H1 (cell line): ENCODE results near the gene CDK3. TPM values are rescaled to one million over a fixed set of nuclear protein-coding genes. Genes with fewer than 3 reads are reported as not detected.

Experiments
- CTCF ChIA-PET: fragments of 300-600 bp; sonication (Branson Sonifier 250); formaldehyde crosslinking; loops from one replicate; lab custom pipeline; 2021; ENCODE audit not compliant: partially characterized antibody; lab: Charles Lee
- POLR2A ChIA-PET: fragments of 300-600 bp; sonication (Branson Sonifier 250); formaldehyde crosslinking; loops from one replicate; lab custom pipeline; 2021; ENCODE audit warnings: inconsistent platforms; ENCODE audit not compliant: partially characterized antibody; lab: Charles Lee
- DNase-seq, 2 experiments: peaks; one replicate each; pipeline versions ENCODE4 v3.0.0 to v3.0.0-alpha.2; 2010 to 2022; ENCODE audit warnings: low spot score in 2 of 2, low read depth in 1 of 2, mixed read lengths in 1 of 2
- FAIRE-seq: peaks from 2 replicates; lab custom pipeline; 2011; peaks lifted over from hg19 to GRCh38; lab: Jason Lieb, UNC
- H2AFZ ChIP-seq: 2 replicates; pipeline ENCODE4 v1.8.1; 2012; ENCODE audit warnings: low read length, inconsistent platforms
- H2AK5ac ChIP-seq: 2 replicates; pipeline ENCODE4 v1.6.1; 2013; ENCODE audit warnings: low read depth, low read length
- H2BK120ac ChIP-seq: replicated peaks from 2 replicates; pipeline ENCODE3; 2013; ENCODE audit warnings: low read depth, low read length, inconsistent platforms
- H2BK12ac ChIP-seq: 2 replicates; pipeline ENCODE4 v1.6.1; 2013; ENCODE audit warnings: low read depth, low read length
- H2BK15ac ChIP-seq: 2 replicates; pipeline ENCODE4 v1.6.1; 2013; ENCODE audit warnings: low read length
- H2BK20ac ChIP-seq: 2 replicates; pipeline ENCODE4 v1.6.1; 2013; ENCODE audit warnings: low read length
- H2BK5ac ChIP-seq: 2 replicates; pipeline ENCODE4 v1.6.1; 2013; ENCODE audit warnings: low read depth, low read length
- H3K14ac ChIP-seq: 2 replicates; pipeline ENCODE4 v1.6.1; 2013; ENCODE audit warnings: inconsistent platforms; ENCODE audit not compliant: insufficient read length
- H3K18ac ChIP-seq: 2 replicates; pipeline ENCODE4 v1.6.1; 2013; ENCODE audit warnings: low read length; ENCODE audit errors: extremely low read depth
- H3K23ac ChIP-seq: 2 replicates; pipeline ENCODE4 v1.6.1; 2013; ENCODE audit warnings: inconsistent platforms; ENCODE audit not compliant: insufficient read length
- H3K23me2 ChIP-seq: 2 replicates; pipeline ENCODE4 v1.6.1; 2013; ENCODE audit warnings: low read depth, low read length
- H3K27ac ChIP-seq: 2 replicates; pipeline ENCODE4 v1.6.1; 2011; ENCODE audit warnings: low read depth, low read length, inconsistent platforms
- H3K27me3 ChIP-seq, 4 experiments: replicated peaks in 1 of 4; 1 replicate in 1 of 4; 2 replicates in 3 of 4; pipeline versions ENCODE4 v1.6.1 to v1.8.1; 2011 to 2013; ENCODE audit warnings: low read length in 3 of 4, mild to moderate bottlenecking in 3 of 4, inconsistent platforms in 2 of 4, mixed read lengths in 2 of 4, moderate library complexity in 1 of 4; ENCODE audit not compliant: control insufficient read depth in 3 of 4, insufficient read depth in 3 of 4; ENCODE audit errors: extremely low read depth in 1 of 4
- H3K36me3 ChIP-seq, 4 experiments: 2 replicates each; pipeline versions ENCODE4 v1.6.1 to v1.8.1; 2011 to 2013; ENCODE audit warnings: mild to moderate bottlenecking in 4 of 4, low read length in 3 of 4, moderate library complexity in 2 of 4, control low read depth in 1 of 4, inconsistent platforms in 1 of 4; ENCODE audit not compliant: insufficient read depth in 4 of 4, control insufficient read depth in 2 of 4
- H3K4ac ChIP-seq: replicated peaks from 2 replicates; pipeline ENCODE3; 2013; ENCODE audit warnings: low read length, low read depth, mixed read lengths, inconsistent platforms; ENCODE audit not compliant: insufficient read length
- H3K4me1 ChIP-seq, 4 experiments: replicated peaks in 1 of 4; 1 replicate in 1 of 4; 2 replicates in 3 of 4; pipeline versions ENCODE4 v1.6.1 to v1.8.1; 2011 to 2013; ENCODE audit warnings: low read length in 3 of 4, inconsistent platforms in 2 of 4, mixed read lengths in 1 of 4; ENCODE audit not compliant: insufficient read depth in 4 of 4, control insufficient read depth in 3 of 4
- H3K4me2 ChIP-seq, 2 experiments: 2 replicates each; pipeline versions ENCODE4 v1.6.1 to v1.8.1; 2011 to 2013; ENCODE audit warnings: low read depth in 2 of 2, low read length in 2 of 2, control low read depth in 1 of 2, inconsistent platforms in 1 of 2, mild to moderate bottlenecking in 1 of 2; ENCODE audit not compliant: insufficient read depth in 1 of 2
- H3K4me3 ChIP-seq, 4 experiments: fragments of 200-600, 300-600 bp in 1 of 4; sonication (generic), shearing (Covaris generic), sonication (Bioruptor Twin) in 1 of 4; 2 replicates each; pipeline versions ENCODE4 v1.5.1 to v1.8.1; 2011 to 2016; ENCODE audit warnings: low read length in 4 of 4, low read depth in 3 of 4, control low read depth in 2 of 4, inconsistent platforms in 2 of 4, mild to moderate bottlenecking in 2 of 4, mixed read lengths in 1 of 4, moderate library complexity in 1 of 4; ENCODE audit not compliant: insufficient read depth in 2 of 4; ENCODE audit errors: extremely low read depth in 1 of 4
- H3K56ac ChIP-seq: replicated peaks from 2 replicates; pipeline ENCODE3; 2013; ENCODE audit warnings: low read depth, mild to moderate bottlenecking, mixed read lengths, low read length, inconsistent platforms; ENCODE audit not compliant: insufficient read length
- H3K79me1 ChIP-seq: 2 replicates; pipeline ENCODE4 v1.6.1; 2013; ENCODE audit warnings: low read depth, low read length, control low read depth
- H3K79me2 ChIP-seq, 2 experiments: 2 replicates each; pipeline versions ENCODE4 v1.6.1 to v1.8.1; 2012 to 2013; ENCODE audit warnings: low read length in 2 of 2, mild to moderate bottlenecking in 2 of 2, inconsistent platforms in 1 of 2; ENCODE audit not compliant: insufficient read depth in 2 of 2, control insufficient read depth in 1 of 2
- H3K9ac ChIP-seq, 4 experiments: replicated peaks in 1 of 4; 1 replicate in 1 of 4; 2 replicates in 3 of 4; pipeline versions ENCODE4 v1.6.1 to v1.8.1; 2011 to 2013; ENCODE audit warnings: low read depth in 3 of 4, low read length in 3 of 4, control low read depth in 2 of 4, mild to moderate bottlenecking in 2 of 4, moderate library complexity in 2 of 4, inconsistent platforms in 1 of 4; ENCODE audit errors: extremely low read depth in 1 of 4
- H3K9me3 ChIP-seq, 2 experiments: 2 replicates each; pipeline versions ENCODE4 v1.6.1 to v1.8.1; 2012 to 2013; ENCODE audit warnings: mild to moderate bottlenecking in 2 of 2, moderate library complexity in 2 of 2, control low read depth in 1 of 2, inconsistent platforms in 1 of 2, low read depth in 1 of 2, low read length in 1 of 2, mixed read lengths in 1 of 2; ENCODE audit not compliant: insufficient read depth in 2 of 2
- H4K20me1 ChIP-seq, 2 experiments: replicated peaks in 1 of 2; 2 replicates each; pipeline versions ENCODE3 to v1.8.1; 2011 to 2013; ENCODE audit warnings: inconsistent platforms in 2 of 2, low read length in 2 of 2, mild to moderate bottlenecking in 1 of 2; ENCODE audit not compliant: insufficient read depth in 2 of 2, control insufficient read depth in 1 of 2
- H4K5ac ChIP-seq: 2 replicates; pipeline ENCODE4 v1.6.1; 2013; ENCODE audit warnings: low read length, low read depth, mixed read lengths, inconsistent platforms; ENCODE audit not compliant: insufficient read length
- H4K8ac ChIP-seq: 2 replicates; pipeline ENCODE4 v1.8.0; 2013; ENCODE audit warnings: mild to moderate bottlenecking, moderate library complexity, low read length, inconsistent platforms; ENCODE audit not compliant: insufficient read depth; ENCODE audit errors: extremely low read depth
- H4K91ac ChIP-seq: replicated peaks from 2 replicates; pipeline ENCODE3; 2013; ENCODE audit warnings: low read length, mixed read lengths, inconsistent platforms; ENCODE audit not compliant: insufficient read length
- CEBPB ChIP-seq: IDR thresholded peaks from 2 replicates; pipeline ENCODE4 v1.6.1; 2012; ENCODE audit warnings: low read depth, low read length
- CHD1 ChIP-seq: IDR thresholded peaks from 2 replicates; pipeline ENCODE4 v1.6.1; 2012; ENCODE audit warnings: low read depth, low read length, improper control_type of control experiment
- CHD2 ChIP-seq: IDR thresholded peaks from 2 replicates; pipeline ENCODE4 v1.6.1; 2012; ENCODE audit warnings: low read length, improper control_type of control experiment
- EGR1 ChIP-seq: IDR thresholded peaks from 2 replicates; pipeline ENCODE4 v1.6.1; 2011; ENCODE audit warnings: low read depth, low read length, borderline replicate concordance
- KDM1A ChIP-seq: fragments of 200-600, 300-600 bp; sonication (generic); IDR thresholded peaks from 2 replicates; pipeline ENCODE4 v1.7.1; 2016; ENCODE audit warnings: mild to moderate bottlenecking, low read length, borderline replicate concordance
- KDM4A ChIP-seq: IDR thresholded peaks from one replicate; pipeline ENCODE4 v1.7.1; 2012; ENCODE audit warnings: low read depth, mild to moderate bottlenecking, moderate library complexity, low read length, inconsistent platforms; ENCODE audit not compliant: severe bottlenecking
- PHF8 ChIP-seq: fragments of 200-600 bp; sonication (generic); conservative IDR thresholded peaks from 2 replicates; pipeline ENCODE4 v1.7.1; 2012; ENCODE audit warnings: low read depth, mild to moderate bottlenecking, inconsistent platforms, low read length, moderate library complexity
- POLR2A ChIP-seq, 2 experiments: IDR thresholded peaks; 1 replicate in 1 of 2; 2 replicates in 1 of 2; pipeline ENCODE4 v1.6.1; 2011; ENCODE audit warnings: low read depth in 2 of 2, low read length in 2 of 2, mild to moderate bottlenecking in 2 of 2; ENCODE audit errors: control extremely low read depth in 1 of 2
- POLR2AphosphoS5 ChIP-seq: IDR thresholded peaks from 2 replicates; pipeline ENCODE4 v1.6.1; 2011; ENCODE audit warnings: low read depth, low read length
- RNF2 ChIP-seq: fragments of 200-900, 300-1000 bp; sonication (generic); IDR thresholded peaks from 2 replicates; pipeline ENCODE4 v1.7.1; 2016; ENCODE audit warnings: borderline replicate concordance, low read depth, mild to moderate bottlenecking, antibody characterized with exemption, low read length; ENCODE audit not compliant: poor library complexity, severe bottlenecking; ENCODE audit errors: missing control alignments
- SIN3A ChIP-seq, 2 experiments: IDR thresholded peaks in 1 of 2; conservative IDR thresholded peaks in 1 of 2; 2 replicates each; pipeline ENCODE4 v1.6.1; 2011 to 2012; ENCODE audit warnings: low read length in 2 of 2, improper control_type of control experiment in 1 of 2, low read depth in 1 of 2, mild to moderate bottlenecking in 1 of 2
- SIX5 ChIP-seq: IDR thresholded peaks from 2 replicates; pipeline ENCODE4 v1.6.1; 2011; ENCODE audit warnings: mild to moderate bottlenecking, low read depth, low read length
- YY1 ChIP-seq: IDR thresholded peaks from 2 replicates; pipeline ENCODE4 v1.6.1; 2011; ENCODE audit warnings: low read depth, mild to moderate bottlenecking, low read length
- WGBS, 2 experiments: shearing (Covaris generic) in 1 of 2; methylation state at CpG; one replicate each; pipeline versions ENCODE4 v1.1.6 to v1.1.7; 2013 to 2015; ENCODE audit warnings: low lambda C conversion rate in 2 of 2, mixed read lengths in 2 of 2, inconsistent platforms in 1 of 2, low coverage in 1 of 2, missing lambda C conversion rate in 1 of 2; ENCODE audit not compliant: insufficient replicate concordance in 2 of 2, insufficient coverage in 1 of 2, insufficient read length in 1 of 2; ENCODE audit errors: extremely low coverage in 1 of 2, missing lambda C conversion rate in 1 of 2; 5-methylcytosine and 5-hydroxymethylcytosine counted together
- polyA plus RNA-seq, 7 experiments: library from polyadenylated mRNA; depleted of rRNA in 3 of 7; stranded (reverse) in 5 of 7; unstranded in 2 of 7; fragments of >200 nt in 5 of 7; fragments of 200-250 nt in 2 of 7; gene quantifications; 1 replicate in 5 of 7; 2 replicates in 1 of 7; 4 replicates in 1 of 7; pipeline versions ENCODE4 v1.2.1 to v1.2.3, GENCODE V29; 2011 to 2013; ENCODE audit warnings: missing spikeins in 2 of 7, mixed read lengths in 2 of 7
- total RNA-seq: library from RNA; stranded (reverse); fragmentation: NEBNext Ultra II Directional; extraction: Animal tissue kit (Norgen Biotek cat#: 25700); gene quantifications from 2 replicates; pipeline ENCODE4 v1.2.1, GENCODE V29; 2021

Gene CDK3
- total and polyA plus RNA-seq, 2 of the 8 experiments (the other 6 are each of a cell fraction or from before 2014, with no cell fraction given), result 10.0 to 14.6 TPM

GRCh38 chr17:76008208-76008607 lies 7.6 kb downstream of the CDK3 start:
- Histone ChIP-seq H3K4me1 (no peaks in the 10 kb centered on the region), H3K4me3 (no peak overlapping the region), H4K91ac (no peak overlapping the region), H4K5ac (no peak overlapping the region), H3K9ac (no peak overlapping the region), H2AK5ac (no peak overlapping the region), H3K4ac (no peak overlapping the region), H3K23ac (no peak overlapping the region), H3K27me3 (no peaks in the 10 kb centered on the region), H3K56ac (no peak overlapping the region), H3K9me3 (no peaks in the 10 kb centered on the region; a peak in 1 of 4 replicates), H2BK15ac (no peak overlapping the region), H2BK12ac (no peak overlapping the region), H3K18ac (no peak overlapping the region), H3K36me3 (no peaks in the 10 kb centered on the region; a peak in 1 of 8 replicates), H4K8ac (no peak overlapping the region), H3K27ac (no peak overlapping the region), H3K4me2 (no peak overlapping the region), H2BK120ac (no peak overlapping the region), H2AFZ (no peak overlapping the region), H4K20me1 (no peaks in the 10 kb centered on the region), H2BK5ac (no peak overlapping the region), H2BK20ac (no peak overlapping the region), H3K79me2 (no peaks in the 10 kb centered on the region), H3K14ac (no peak overlapping the region), H3K23me2 (no peaks in the 10 kb centered on the region), H3K79me1 (no peaks in the 10 kb centered on the region)
- 96% methylated on average over 27 of the region's 36 CpGs; no CpG with 5 or more reads in 1 of the 2 experiments for WGBS, 2 experiments
- DNase-seq (no peak), FAIRE-seq (no peak)
- ChIA-PET CTCF (interaction anchor here (0.8 to 32.0 kb wide), 18 partner anchors 6 to 293 kb away, joined by 3 to 885 read pairs (median 4); partner anchors contain the start of genes CDK3, EVPL, MRPL38 and TRIM65), POLR2A (interaction anchor here (0.9 to 1.6 kb wide), 7 partner anchors 10 to 223 kb away, joined by 3 to 7 read pairs (median 4); partner anchors contain the start of gene TRIM65)
- TF ChIP-seq SIX5 (no peak), KDM1A (no peak), YY1 (no peak), SIN3A (conservative IDR thresholded peaks at IDR 0.05 in 1 of 2, IDR thresholded peaks at IDR 0.05 in 1 of 2; ENCODE audit: low read depth in 1 of 2, low read length in 2 of 2) (no peak), POLR2A (IDR thresholded peaks at IDR 0.05; ENCODE audit: control extremely low read depth in 1 of 2, low read depth in 2 of 2, low read length in 2 of 2) (no peak), CHD2 (no peak), EGR1 (no peak), POLR2AphosphoS5 (no peak), CHD1 (no peak), CEBPB (no peak), KDM4A (no peak), RNF2 (no peak), PHF8 (no peak)
